Panc1 (cell line): ENCODE results near the gene NECAP2. TPM values are rescaled to one million over a fixed set of nuclear protein-coding genes. Genes with fewer than 3 reads are reported as not detected.
"Not testable (repeated sequence)": the region's sequence is repeated elsewhere in the genome, so short reads cannot be mapped to it uniquely, and the experiment has no call there.

Experiments
- ATAC-seq: fragments of 200-7000 bp; cut with Tn5 transposase; 2 replicates; pipeline ENCODE4 v1.9.1; 2020; ENCODE audit warnings: mild to moderate bottlenecking, moderate library complexity
- BruUV-seq: library from RNA; stranded (reverse); fragments of 400-500 nt; replicated peaks from 2 replicates; lab custom pipeline; 2021; lab: Mats Ljungman, UMichigan
- CTCF ChIA-PET: fragments of 300-600 bp; sonication (Branson Sonifier 250); formaldehyde crosslinking; loops from one replicate; lab custom pipeline; 2022; ENCODE audit warnings: antibody characterized with exemption; lab: Charles Lee
- POLR2A ChIA-PET: fragments of 300-600 bp; sonication (Branson Sonifier 250); formaldehyde crosslinking; loops from one replicate; lab custom pipeline; 2022; ENCODE audit warnings: antibody characterized with exemption; lab: Charles Lee
- DNase-seq: peaks from one replicate; pipeline ENCODE4 v3.0.0-alpha.2; 2010; ENCODE audit warnings: low read depth, low spot score
- H3K27ac ChIP-seq: 2 replicates; pipeline ENCODE4 v1.5.1; 2011; ENCODE audit warnings: mild to moderate bottlenecking, low read length, inconsistent platforms
- H3K27me3 ChIP-seq: fragments of 200-500 bp; sonication (Bioruptor generic); 2 replicates; pipeline ENCODE4 v1.6.0; 2014; ENCODE audit warnings: low read length, inconsistent platforms; ENCODE audit not compliant: control insufficient read depth, insufficient read depth
- H3K36me3 ChIP-seq: fragments of 200-500 bp; sonication (Bioruptor generic); 2 replicates; pipeline ENCODE4 v1.5.1; 2014; ENCODE audit warnings: inconsistent platforms, mild to moderate bottlenecking, low read length, moderate library complexity; ENCODE audit not compliant: control insufficient read depth, insufficient read depth
- H3K4me1 ChIP-seq: 2 replicates; pipeline ENCODE4 v1.5.1; 2011; ENCODE audit warnings: inconsistent platforms, mild to moderate bottlenecking, low read length, moderate library complexity; ENCODE audit not compliant: control insufficient read depth, insufficient read depth
- H3K4me3 ChIP-seq, 2 experiments: 2 replicates each; pipeline ENCODE4 v1.5.1; 2011 to 2012; ENCODE audit warnings: low read depth in 2 of 2, low read length in 2 of 2, mild to moderate bottlenecking in 2 of 2, inconsistent platforms in 1 of 2, moderate library complexity in 1 of 2
- H3K9me3 ChIP-seq: fragments of 200-500 bp; sonication (Bioruptor generic); 2 replicates; pipeline ENCODE4 v1.5.1; 2014; ENCODE audit warnings: low read depth, mild to moderate bottlenecking, inconsistent platforms, low read length, moderate library complexity; ENCODE audit not compliant: control insufficient read depth, insufficient read depth
- POLR2AphosphoS5 ChIP-seq: IDR thresholded peaks from 2 replicates; pipeline ENCODE4 v1.6.1; 2012; ENCODE audit warnings: mild to moderate bottlenecking, low read depth, low read length, moderate library complexity
- SIN3A ChIP-seq: IDR thresholded peaks from 2 replicates; pipeline ENCODE4 v1.6.1; 2012; ENCODE audit warnings: low read depth, mild to moderate bottlenecking, low read length, moderate library complexity, borderline replicate concordance; ENCODE audit not compliant: insufficient read depth
- TCF7L2 ChIP-seq: IDR thresholded peaks from 2 replicates; pipeline ENCODE4 v1.6.1; 2011; ENCODE audit warnings: mild to moderate bottlenecking, low read depth, low read length, inconsistent platforms
- in situ Hi-C: cut with HindIII; loops from 2 replicates; pipeline ENCODE4 v1.10.0; 2016; ENCODE audit warnings: low sequenced_read_pairs, low pct_unique_long_range_greater_than_20kb
- intact Hi-C: fragments of 100-400 bp; cut with micrococcal nuclease; formaldehyde crosslinking; loops from one replicate; pipeline ENCODE4 v1.10.0; 2022; ENCODE audit not compliant: unreplicated experiment
- total RNA-seq: library from RNA; stranded (reverse); gene quantifications from one replicate; pipeline ENCODE4 v1.2.1, GENCODE V29; 2021; ENCODE audit not compliant: unreplicated experiment
- TF ChIP-seq, protein P1 (sequence below), 2 experiments: IDR thresholded peaks; 2 replicates each; pipeline ENCODE4 v1.6.1; 2011 to 2012; ENCODE audit warnings: low read depth in 2 of 2, control low read depth in 1 of 2, low read length in 1 of 2, mild to moderate bottlenecking in 1 of 2, moderate library complexity in 1 of 2; ENCODE audit not compliant: insufficient read depth in 1 of 2
- TF ChIP-seq, protein P2 (sequence below): fragments of 450-650 bp; IDR thresholded peaks from 2 replicates; pipeline ENCODE4 v1.5.1; 2017; ENCODE audit warnings: mild to moderate bottlenecking

Gene NECAP2
- total RNA-seq, 1 experiment from 2014 or later: 56.8 TPM

DNA sequence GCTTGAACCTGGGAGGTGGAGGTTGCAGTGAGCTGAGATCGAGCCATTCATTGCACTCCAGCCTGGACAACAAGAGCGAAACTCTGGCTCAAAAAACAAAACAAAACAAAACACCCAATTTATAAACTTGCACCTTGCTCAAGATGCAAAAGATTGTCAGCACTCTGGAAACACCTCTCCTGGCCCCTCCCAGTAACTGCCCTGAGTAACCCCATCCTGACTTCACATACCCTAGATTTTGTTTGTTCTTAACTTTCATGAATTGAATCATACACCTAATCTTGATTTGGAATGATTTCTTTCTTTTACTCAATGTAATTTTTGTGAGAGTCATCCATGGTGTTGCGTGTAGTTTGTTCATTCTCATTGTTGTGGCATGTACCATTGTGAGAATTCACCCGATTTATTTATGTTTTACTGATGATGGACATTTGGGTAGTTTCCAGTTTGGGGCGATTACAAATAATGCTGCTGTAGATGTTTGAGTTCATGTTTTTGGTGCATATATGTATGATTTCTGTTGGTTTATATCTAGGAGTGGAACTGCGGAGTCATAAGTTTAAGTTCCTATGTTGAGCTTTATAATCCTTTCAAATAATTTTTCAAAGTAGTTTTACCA lies 10.4 kb downstream of the NECAP2 start:
- ATAC-seq: no peak
- CTCF ChIA-PET: no interaction called here
- intact Hi-C loops (no loop called here), in situ Hi-C loops (no loop called here)
- no peaks in the 10 kb centered on the region for H3K27me3 ChIP-seq
- POLR2A ChIA-PET: no interaction called here
- H3K27ac ChIP-seq: no peak overlapping the region
- H3K9me3 ChIP-seq: no peaks in the 10 kb centered on the region
- H3K4me1 ChIP-seq: no peaks in the 10 kb centered on the region
- no TSS peak for BruUV-seq
- H3K4me3 ChIP-seq: no peak overlapping the region
- H3K36me3 ChIP-seq: peaks cover 18% of the 10 kb centered on the region
- no peak for DNase-seq
- TF ChIP-seq, protein P1, sequence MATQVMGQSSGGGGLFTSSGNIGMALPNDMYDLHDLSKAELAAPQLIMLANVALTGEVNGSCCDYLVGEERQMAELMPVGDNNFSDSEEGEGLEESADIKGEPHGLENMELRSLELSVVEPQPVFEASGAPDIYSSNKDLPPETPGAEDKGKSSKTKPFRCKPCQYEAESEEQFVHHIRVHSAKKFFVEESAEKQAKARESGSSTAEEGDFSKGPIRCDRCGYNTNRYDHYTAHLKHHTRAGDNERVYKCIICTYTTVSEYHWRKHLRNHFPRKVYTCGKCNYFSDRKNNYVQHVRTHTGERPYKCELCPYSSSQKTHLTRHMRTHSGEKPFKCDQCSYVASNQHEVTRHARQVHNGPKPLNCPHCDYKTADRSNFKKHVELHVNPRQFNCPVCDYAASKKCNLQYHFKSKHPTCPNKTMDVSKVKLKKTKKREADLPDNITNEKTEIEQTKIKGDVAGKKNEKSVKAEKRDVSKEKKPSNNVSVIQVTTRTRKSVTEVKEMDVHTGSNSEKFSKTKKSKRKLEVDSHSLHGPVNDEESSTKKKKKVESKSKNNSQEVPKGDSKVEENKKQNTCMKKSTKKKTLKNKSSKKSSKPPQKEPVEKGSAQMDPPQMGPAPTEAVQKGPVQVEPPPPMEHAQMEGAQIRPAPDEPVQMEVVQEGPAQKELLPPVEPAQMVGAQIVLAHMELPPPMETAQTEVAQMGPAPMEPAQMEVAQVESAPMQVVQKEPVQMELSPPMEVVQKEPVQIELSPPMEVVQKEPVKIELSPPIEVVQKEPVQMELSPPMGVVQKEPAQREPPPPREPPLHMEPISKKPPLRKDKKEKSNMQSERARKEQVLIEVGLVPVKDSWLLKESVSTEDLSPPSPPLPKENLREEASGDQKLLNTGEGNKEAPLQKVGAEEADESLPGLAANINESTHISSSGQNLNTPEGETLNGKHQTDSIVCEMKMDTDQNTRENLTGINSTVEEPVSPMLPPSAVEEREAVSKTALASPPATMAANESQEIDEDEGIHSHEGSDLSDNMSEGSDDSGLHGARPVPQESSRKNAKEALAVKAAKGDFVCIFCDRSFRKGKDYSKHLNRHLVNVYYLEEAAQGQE (IDR thresholded peaks at IDR 0.05; ENCODE audit: insufficient read depth in 1 of 2, low read depth in 2 of 2, low read length in 1 of 2): no peak
- TF ChIP-seq POLR2AphosphoS5 (no peak), SIN3A (no peak), TCF7L2 (no peak)
- TF ChIP-seq, protein P2, sequence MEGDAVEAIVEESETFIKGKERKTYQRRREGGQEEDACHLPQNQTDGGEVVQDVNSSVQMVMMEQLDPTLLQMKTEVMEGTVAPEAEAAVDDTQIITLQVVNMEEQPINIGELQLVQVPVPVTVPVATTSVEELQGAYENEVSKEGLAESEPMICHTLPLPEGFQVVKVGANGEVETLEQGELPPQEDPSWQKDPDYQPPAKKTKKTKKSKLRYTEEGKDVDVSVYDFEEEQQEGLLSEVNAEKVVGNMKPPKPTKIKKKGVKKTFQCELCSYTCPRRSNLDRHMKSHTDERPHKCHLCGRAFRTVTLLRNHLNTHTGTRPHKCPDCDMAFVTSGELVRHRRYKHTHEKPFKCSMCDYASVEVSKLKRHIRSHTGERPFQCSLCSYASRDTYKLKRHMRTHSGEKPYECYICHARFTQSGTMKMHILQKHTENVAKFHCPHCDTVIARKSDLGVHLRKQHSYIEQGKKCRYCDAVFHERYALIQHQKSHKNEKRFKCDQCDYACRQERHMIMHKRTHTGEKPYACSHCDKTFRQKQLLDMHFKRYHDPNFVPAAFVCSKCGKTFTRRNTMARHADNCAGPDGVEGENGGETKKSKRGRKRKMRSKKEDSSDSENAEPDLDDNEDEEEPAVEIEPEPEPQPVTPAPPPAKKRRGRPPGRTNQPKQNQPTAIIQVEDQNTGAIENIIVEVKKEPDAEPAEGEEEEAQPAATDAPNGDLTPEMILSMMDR: no peak

DNA sequence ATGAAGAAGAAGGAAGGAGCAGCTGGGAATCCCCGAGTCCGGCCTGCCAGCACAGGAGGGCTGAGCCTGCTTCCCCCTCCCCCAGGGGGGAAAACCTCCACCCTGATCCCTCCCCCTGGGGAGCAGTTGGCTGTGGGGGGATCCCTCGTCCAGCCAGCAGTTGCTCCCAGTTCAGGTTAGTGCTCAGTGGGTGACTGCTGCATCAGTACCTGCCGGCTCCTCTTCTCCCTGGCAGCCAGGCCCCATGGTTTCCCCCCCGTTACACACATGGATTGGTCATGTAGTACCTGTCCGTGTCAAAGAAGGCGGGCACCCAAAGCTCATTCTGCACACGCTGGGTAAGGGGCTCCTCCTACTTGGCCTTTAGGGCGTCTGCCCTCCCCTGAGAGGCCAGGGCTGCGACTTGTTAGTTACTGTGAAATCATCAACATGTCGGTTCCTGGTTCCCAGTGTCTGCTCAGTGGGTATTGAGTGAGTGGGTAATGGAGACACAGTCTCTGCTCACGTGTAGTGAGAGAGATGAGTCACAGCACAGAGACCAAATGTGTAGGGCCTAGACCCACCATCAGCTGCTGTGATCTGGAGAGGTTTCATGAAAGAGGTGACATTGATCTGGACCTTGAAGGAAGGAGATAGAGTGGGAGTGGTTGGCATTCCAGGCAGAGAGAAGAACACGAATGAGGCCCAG lies 11.5 kb downstream of the NECAP2 start:
- ChIA-PET POLR2A (no interaction called here), CTCF (no interaction called here)
- Histone ChIP-seq H3K27me3 (no peaks in the 10 kb centered on the region), H3K27ac (no peak overlapping the region), H3K9me3 (no peaks in the 10 kb centered on the region), H3K4me1 (no peaks in the 10 kb centered on the region), H3K4me3 (no peak overlapping the region), H3K36me3 (peaks cover 20% of the 10 kb centered on the region)
- TF ChIP-seq, protein P1 (IDR thresholded peaks at IDR 0.05; ENCODE audit: insufficient read depth in 1 of 2, low read depth in 2 of 2, low read length in 1 of 2): no peak
- no peak for TF ChIP-seq POLR2AphosphoS5
- BruUV-seq: no TSS peak
- in situ Hi-C loops (no loop called here), intact Hi-C loops (no loop called here)
- no peak for ATAC-seq
- DNase-seq: no peak

DNA sequence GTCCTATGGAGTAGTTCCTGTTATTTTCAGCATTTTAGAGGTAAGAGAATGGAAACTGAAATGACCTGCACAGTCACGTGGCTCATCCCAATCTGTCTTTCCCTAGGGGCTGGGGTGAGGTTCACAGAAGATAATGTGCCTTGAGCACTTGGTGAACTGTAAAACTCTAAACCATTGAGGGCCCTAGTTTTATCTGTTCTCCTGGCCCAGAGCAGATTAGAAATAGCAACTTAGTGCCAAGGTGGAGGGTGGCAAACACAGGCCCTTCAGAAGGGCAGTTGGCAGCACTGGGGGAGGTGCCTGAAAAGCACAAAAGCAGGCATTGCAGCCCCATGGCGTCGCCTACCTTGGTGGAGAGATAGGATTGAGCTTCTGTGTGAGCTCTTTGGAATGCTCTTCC lies 14.4 kb downstream of the NECAP2 start:
- BruUV-seq, H3K9me3 ChIP-seq, H3K27ac ChIP-seq, H3K4me3 ChIP-seq, CTCF ChIA-PET, intact Hi-C loops, ATAC-seq, H3K27me3 ChIP-seq, in situ Hi-C loops, H3K4me1 ChIP-seq, DNase-seq, POLR2A ChIA-PET: not testable (repeated sequence)
- peaks cover 18% of the 10 kb centered on the region for H3K36me3 ChIP-seq

DNA sequence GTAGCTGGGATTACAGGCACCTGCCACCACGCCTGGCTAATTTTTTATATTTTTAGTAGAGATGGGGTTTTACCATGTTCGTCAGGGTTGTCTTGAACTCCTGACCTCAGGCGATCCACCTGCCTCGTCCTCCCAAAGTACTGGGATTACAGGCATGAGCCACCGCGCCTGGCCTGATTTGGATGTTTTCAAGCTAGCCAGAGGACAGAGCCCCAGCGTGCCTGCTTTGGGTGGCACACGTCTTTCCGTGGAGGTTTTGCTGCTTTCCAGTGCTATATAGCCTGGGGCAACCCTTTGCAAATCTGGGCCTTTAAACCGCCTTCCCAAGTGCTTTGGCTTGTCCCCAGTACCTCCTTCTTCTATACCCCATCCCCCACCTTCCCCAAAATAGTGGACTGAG lies 15.6 kb downstream of the NECAP2 start:
- H3K36me3 ChIP-seq: peaks cover 18% of the 10 kb centered on the region
- H3K9me3 ChIP-seq, H3K27me3 ChIP-seq, H3K4me3 ChIP-seq, BruUV-seq, ATAC-seq, H3K27ac ChIP-seq, in situ Hi-C loops, intact Hi-C loops, DNase-seq, H3K4me1 ChIP-seq, CTCF ChIA-PET: not testable (repeated sequence)
- POLR2A ChIA-PET: interaction anchor here (0.9 kb wide), 1 partner anchor 15 kb away, joined by 10 read pairs; no protein-coding TSS in a partner anchor
